Heart right ventricle (tissue), 16 donors: ENCODE measurements around the gene IGFBP1. TPM values are rescaled to one million over a fixed set of nuclear protein-coding genes. Genes with fewer than 3 reads are reported as not detected.

Experiments used
- ATAC-seq, 8 donors: fragments of 200-7000 bp; cut with Tn5 transposase; one replicate each; pipeline ENCODE4 v1.9.1; 2020; ENCODE audit warnings: mild to moderate bottlenecking in 8 of 8, moderate library complexity in 8 of 8, moderate number of reproducible peaks in 1 of 8
- DNase-seq, 2 donors: peaks; one replicate each; pipeline ENCODE4 v3.0.0-alpha.2; 2020
- H3K27ac ChIP-seq, 10 donors: fragments of 200-600 bp; sonication (generic) in 2 of 10; one replicate each; pipeline versions ENCODE4 v1.5.0 to v1.8.0; 2020 to 2022; ENCODE audit warnings: mild to moderate bottlenecking in 3 of 10
- H3K27me3 ChIP-seq, 7 donors: fragments of 200-600 bp; one replicate each; pipeline ENCODE4 v1.8.0; 2021 to 2022; ENCODE audit warnings: mild to moderate bottlenecking in 2 of 7
- H3K36me3 ChIP-seq, 9 donors: fragments of 200-600 bp; sonication (generic) in 1 of 9; one replicate each; pipeline versions ENCODE4 v1.5.0 to v1.8.0; 2020 to 2022; ENCODE audit warnings: mild to moderate bottlenecking in 2 of 9
- H3K4me1 ChIP-seq, 9 donors: fragments of 200-600 bp; sonication (generic) in 1 of 9; one replicate each; pipeline versions ENCODE4 v1.5.0 to v1.8.0; 2020 to 2022; ENCODE audit warnings: mild to moderate bottlenecking in 4 of 9
- H3K4me3 ChIP-seq, 10 donors: fragments of 200-600 bp; sonication (generic) in 2 of 10; one replicate each; pipeline versions ENCODE4 v1.5.0 to v1.8.0; 2020 to 2022; ENCODE audit warnings: mild to moderate bottlenecking in 7 of 10, moderate library complexity in 2 of 10
- H3K9me3 ChIP-seq, 11 donors: fragments of 200-600 bp in 10 of 11; sonication (generic) in 2 of 11; one replicate each; pipeline versions ENCODE4 v1.5.0 to v1.8.0; 2013 to 2022; ENCODE audit warnings: mild to moderate bottlenecking in 2 of 11, control low read depth in 1 of 11, moderate library complexity in 1 of 11
- WGBS, 2 donors: extraction: QIAGEN DNeasy Blood & Tissue Kit; methylation state at CpG; one replicate each; pipeline ENCODE4 v1.1.7; 2013; ENCODE audit warnings: inconsistent platforms in 1 of 2; 5-methylcytosine and 5-hydroxymethylcytosine counted together
- intact Hi-C, 10 donors: fragments of 100-400 bp; cut with DNase I; formaldehyde crosslinking; loops; one replicate each; pipeline versions ENCODE4 v1.11.1 to v1.14.2; 2022
- polyA plus RNA-seq, 2 donors: library from polyadenylated mRNA; stranded (reverse); fragments of 200-250 nt; gene quantifications; one replicate each; pipeline ENCODE4 v1.2.3, GENCODE V29; 2013
- total RNA-seq, 10 donors: library from RNA; stranded (reverse); fragmentation: NEBNext Ultra II Directional in 3 of 10; extraction: Animal tissue kit (Norgen Biotek cat#: 25700) in 3 of 10; gene quantifications; one replicate each; pipeline versions ENCODE4 v1.2.1 to v1.2.4, GENCODE V29; 2021 to 2023
- TF ChIP-seq, protein P1 (sequence below), 9 donors: fragments of 200-600 bp; sonication (generic) in 2 of 9; IDR thresholded peaks; one replicate each; pipeline versions ENCODE4 v1.5.0 to v1.8.0; 2021 to 2022; ENCODE audit warnings: antibody characterized with exemption in 9 of 9, mild to moderate bottlenecking in 5 of 9, moderate library complexity in 1 of 9
- donor health status: Arrhythmogenic right ventricular cardiomyopathy.
- donor health status: ischemic (EF 13 %, LVEDD 7.1; RV severe dilation, severe dysfunction).
- donor health status: healthy with polysubstance abuse.
- donor health status: DM: no; HTN: yes; CAD: no.
- donor health status: DM: no; HTN: no; CAD: no.
- donor health status: ischemic (EF 25% LVEDD 6.9; RV normal size, moderate dysfunction).
- donor health status: ischemic (EF 25% LVEDD 5.7; RV mildly dilated, moderate dysfunction).
- donor health status: healthy.
- donor health status: DM: yes; HTN: yes; CAD: no.
- donor health status: Ischemic cardiomyopathy.
- donor health status: ischemic (EF 35%, LVEDD 5.7; RV mildly dilated, moderate dysfunction).
- donor health status: nonischemic (EF 11% LVEDD 7.7; RV severe dilation, severe dysfunction).
- donor health status: DM: yes; HTN: yes; CAD: no.
- donor health status: PGD.
- donor health status: ischemic (EF 29% LVEDD 5.4; RV normal size, mild dysfunction).
- donor health status: nonischemic (EF 23%, LVEDD 6.1; RV moderate dilation, normal function).

The IGFBP1 gene
- total and polyA plus RNA-seq, 12 donors, result 0.03 TPM; not detected in 11

DNA sequence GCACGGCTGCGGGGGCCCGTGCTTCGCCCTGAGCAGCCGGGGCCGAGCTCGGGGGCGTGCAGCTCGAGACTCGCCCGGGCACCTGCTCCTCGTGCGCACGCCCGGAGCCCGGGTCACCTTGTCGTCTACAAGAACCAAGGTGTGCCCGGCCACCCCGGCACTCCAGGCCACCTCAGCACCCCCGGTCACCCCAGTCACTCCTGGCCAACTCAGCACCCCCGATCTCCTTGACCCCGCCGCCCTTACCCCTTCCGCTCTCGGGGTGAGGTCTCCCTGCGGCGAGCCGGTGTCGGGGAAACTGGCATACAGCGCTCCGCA, 33.1 kb downstream of the IGFBP1 start:
- Histone ChIP-seq H3K36me3 (peaks cover 0 to 9% (median 5%) of the 10 kb centered on the region in 9 donors), H3K27ac (peak overlapping the region in 9 of 10 donors; percentile 11 to 73 (median 62)), H3K9me3 (no peaks in the 10 kb centered on the region), H3K27me3 (peaks cover 0 to 69% (median 0%) of the 10 kb centered on the region in 7 donors), H3K4me1 (peaks cover 5 to 64% (median 47%) of the 10 kb centered on the region in 9 donors), H3K4me3 (peak overlapping the region; percentile 24 to 77 (median 64))
- TF ChIP-seq, protein P1, sequence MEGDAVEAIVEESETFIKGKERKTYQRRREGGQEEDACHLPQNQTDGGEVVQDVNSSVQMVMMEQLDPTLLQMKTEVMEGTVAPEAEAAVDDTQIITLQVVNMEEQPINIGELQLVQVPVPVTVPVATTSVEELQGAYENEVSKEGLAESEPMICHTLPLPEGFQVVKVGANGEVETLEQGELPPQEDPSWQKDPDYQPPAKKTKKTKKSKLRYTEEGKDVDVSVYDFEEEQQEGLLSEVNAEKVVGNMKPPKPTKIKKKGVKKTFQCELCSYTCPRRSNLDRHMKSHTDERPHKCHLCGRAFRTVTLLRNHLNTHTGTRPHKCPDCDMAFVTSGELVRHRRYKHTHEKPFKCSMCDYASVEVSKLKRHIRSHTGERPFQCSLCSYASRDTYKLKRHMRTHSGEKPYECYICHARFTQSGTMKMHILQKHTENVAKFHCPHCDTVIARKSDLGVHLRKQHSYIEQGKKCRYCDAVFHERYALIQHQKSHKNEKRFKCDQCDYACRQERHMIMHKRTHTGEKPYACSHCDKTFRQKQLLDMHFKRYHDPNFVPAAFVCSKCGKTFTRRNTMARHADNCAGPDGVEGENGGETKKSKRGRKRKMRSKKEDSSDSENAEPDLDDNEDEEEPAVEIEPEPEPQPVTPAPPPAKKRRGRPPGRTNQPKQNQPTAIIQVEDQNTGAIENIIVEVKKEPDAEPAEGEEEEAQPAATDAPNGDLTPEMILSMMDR (IDR thresholded peaks at IDR 0.05), result no peak
- ATAC-seq, result peak in 2 of 8 donors; percentile 2 to 4
- DNase-seq, result no peak
- 2 to 3% methylated on average over 29 to 31 of the region's 31 CpGs for WGBS, 2 donors
- intact Hi-C loops, result loop anchor here in 9 of 10 donors (2.0 to 10.0 kb wide), 12 partner anchors 293 to 1333 kb away; no protein-coding TSS in a partner anchor

DNA sequence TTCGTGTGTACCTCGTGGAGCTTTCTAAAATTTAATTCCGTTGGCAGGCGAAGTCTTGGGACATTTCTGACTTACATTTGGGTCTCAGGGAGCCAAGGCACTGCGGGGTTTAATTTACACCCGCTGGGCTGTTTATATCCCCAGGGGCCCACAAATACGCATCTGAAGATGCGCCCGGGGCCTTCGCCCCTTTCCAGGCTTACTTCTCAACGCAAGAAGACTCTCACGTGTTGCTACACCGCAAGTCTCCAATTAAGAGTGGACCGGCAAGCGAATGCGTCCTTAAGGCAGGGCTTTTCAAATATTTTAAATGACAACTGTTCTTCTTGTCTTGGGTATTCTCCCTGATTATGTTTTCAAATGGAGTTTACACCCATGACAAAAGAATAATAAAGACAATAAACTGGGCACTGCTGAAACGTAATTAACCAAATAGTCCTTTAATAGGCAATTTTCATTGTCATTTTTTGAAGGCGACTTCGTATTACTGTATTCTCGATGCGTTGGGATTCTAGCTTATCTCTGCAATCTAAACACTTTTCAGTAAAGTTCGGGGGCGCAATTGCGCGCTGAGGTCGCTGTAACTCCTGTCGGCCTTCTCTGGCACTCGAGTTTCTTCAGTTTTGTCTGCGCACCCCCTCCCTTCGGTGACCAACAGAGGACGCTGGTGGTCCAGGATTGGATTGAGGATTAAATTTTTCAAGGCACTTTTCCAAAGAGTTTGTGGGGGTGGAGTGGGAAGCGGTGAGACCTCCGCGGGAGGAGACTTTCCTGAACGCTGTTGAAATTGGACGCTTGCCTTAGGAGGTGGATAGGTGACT, 33.6 kb downstream of the IGFBP1 start:
- peak overlapping the region; percentile 24 to 77 (median 64) for H3K4me3 ChIP-seq
- ATAC-seq (peak; percentile 6 to 79 (median 55)), DNase-seq (peak; percentile 57 to 78)
- H3K27me3 ChIP-seq, result peaks cover 0 to 66% (median 0%) of the 10 kb centered on the region in 7 donors
- intact Hi-C loops, result loop anchor here (1.0 to 10.0 kb wide), 16 partner anchors 293 to 1333 kb away; no protein-coding TSS in a partner anchor
- WGBS, 2 donors, result 5 to 6% methylated on average over 36 of the region's 36 CpGs
- H3K9me3 ChIP-seq, result no peaks in the 10 kb centered on the region
- H3K36me3 ChIP-seq, result peaks cover 0 to 4% (median 0%) of the 10 kb centered on the region in 9 donors
- H3K4me1 ChIP-seq, result peaks cover 5 to 64% (median 47%) of the 10 kb centered on the region in 9 donors
- TF ChIP-seq, protein P1 (IDR thresholded peaks at IDR 0.05), result peak; percentile 68 to 98 (median 95)
- H3K27ac ChIP-seq, result peak overlapping the region in 9 of 10 donors; percentile 11 to 77 (median 69)

DNA sequence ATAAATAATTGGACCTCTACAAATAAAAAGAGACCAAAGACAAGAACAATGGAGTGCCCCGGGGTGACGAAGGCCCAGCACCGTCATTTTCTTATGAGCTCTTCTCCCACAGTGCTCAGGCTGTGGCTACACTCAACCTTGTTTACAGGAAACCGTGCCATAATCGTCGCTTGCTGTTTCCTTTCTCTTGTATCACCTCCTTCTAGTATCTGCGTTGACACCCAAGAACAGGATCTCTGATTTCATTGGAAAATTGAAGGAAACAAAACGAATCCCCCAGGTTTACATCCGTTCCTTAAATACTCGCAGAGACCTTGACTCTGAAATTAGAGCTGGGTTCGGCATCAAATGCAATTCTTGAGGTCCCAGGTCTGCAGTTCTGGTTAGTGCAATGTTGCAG, 34.5 kb downstream of the IGFBP1 start:
- TF ChIP-seq, protein P1 (IDR thresholded peaks at IDR 0.05), result no peak
- WGBS, 2 donors, result 1 to 2% methylated on average over 11 of the region's 11 CpGs
- Histone ChIP-seq H3K4me3 (peak overlapping the region in 9 of 10 donors; percentile 34 to 77 (median 63)), H3K9me3 (peaks cover 0 to 4% (median 0%) of the 10 kb centered on the region in 11 donors), H3K36me3 (no peaks in the 10 kb centered on the region), H3K27ac (peak overlapping the region in 8 of 10 donors; percentile 7 to 77 (median 70)), H3K4me1 (peaks cover 5 to 58% (median 46%) of the 10 kb centered on the region in 9 donors), H3K27me3 (peaks cover 0 to 62% (median 0%) of the 10 kb centered on the region in 7 donors)
- ATAC-seq, result peak in 4 of 8 donors; percentile 36 to 53 (median 40)
- intact Hi-C loops, result loop anchor here (1.0 to 10.0 kb wide), 16 partner anchors 292 to 1332 kb away; no protein-coding TSS in a partner anchor
- peak in 1 of 2 donors; percentile 29 for DNase-seq

DNA sequence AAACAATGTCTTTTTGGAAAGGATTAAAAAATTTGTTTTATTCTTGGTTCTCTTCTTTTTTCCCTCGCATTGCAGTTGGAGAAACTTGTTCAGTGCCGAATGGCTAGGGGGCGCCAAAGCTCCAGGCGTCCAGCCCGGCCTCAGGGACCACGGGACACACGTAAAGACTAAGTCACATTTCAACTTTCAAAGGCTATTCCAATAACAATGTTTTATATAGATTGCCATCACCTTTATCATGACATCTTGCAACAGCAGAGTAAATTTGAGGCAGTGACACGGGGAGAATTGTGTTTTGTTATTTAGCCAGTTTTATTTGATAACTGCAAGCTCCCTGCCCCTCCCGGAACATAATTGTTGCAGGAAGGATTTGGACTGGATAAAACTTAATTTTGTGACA, 35.0 kb downstream of the IGFBP1 start:
- DNase-seq, result peak; percentile 75 to 79
- peaks cover 5 to 53% (median 45%) of the 10 kb centered on the region in 9 donors for H3K4me1 ChIP-seq
- H3K4me3 ChIP-seq, result peak overlapping the region in 9 of 10 donors; percentile 34 to 77 (median 63)
- H3K27ac ChIP-seq, result peak overlapping the region in 5 of 10 donors; percentile 7 to 73 (median 70)
- ATAC-seq, result peak in 7 of 8 donors; percentile 47 to 74 (median 66)
- no peaks in the 10 kb centered on the region for H3K36me3 ChIP-seq
- H3K27me3 ChIP-seq, result peaks cover 0 to 57% (median 0%) of the 10 kb centered on the region in 7 donors
- intact Hi-C loops, result loop anchor here (2.0 to 10.0 kb wide), 14 partner anchors 292 to 1332 kb away; no protein-coding TSS in a partner anchor
- 9 to 10% methylated on average over 9 of the region's 9 CpGs for WGBS, 2 donors
- H3K9me3 ChIP-seq, result peaks cover 0 to 4% (median 0%) of the 10 kb centered on the region in 11 donors
- TF ChIP-seq, protein P1 (IDR thresholded peaks at IDR 0.05), result peak; percentile 88 to 98 (median 93)
